K562 (cell line): ENCODE results near the gene TSKS. TPM values are rescaled to one million over a fixed set of nuclear protein-coding genes. Genes with fewer than 3 reads are reported as not detected.
A peak's percentile ranks its signal among the peaks of the same experiment; 100 is the strongest.

ENCODE experiments used
- ATF7 ChIP-seq: fragments of 450-650 bp; IDR thresholded peaks from 2 replicates; pipeline ENCODE4 v1.7.1; 2014; ENCODE audit warnings: mild to moderate bottlenecking, moderate library complexity
- CBX2 ChIP-seq: fragments of 200-600 bp; sonication (generic); IDR thresholded peaks from one replicate; pipeline ENCODE4 v1.6.1; 2012; ENCODE audit warnings: mild to moderate bottlenecking, low read length, inconsistent platforms; ENCODE audit not compliant: insufficient read depth, poor library complexity, severe bottlenecking
- ETS1 ChIP-seq: conservative IDR thresholded peaks from 2 replicates; pipeline ENCODE4 v1.6.1; 2011; ENCODE audit warnings: low read depth, mild to moderate bottlenecking, low read length; ENCODE audit not compliant: control insufficient read depth
- EWSR1 ChIP-seq: fragments of 450-650 bp; IDR thresholded peaks from 2 replicates; pipeline ENCODE4 v1.6.1; 2018; ENCODE audit warnings: borderline replicate concordance, mild to moderate bottlenecking, low read depth, moderate library complexity; ENCODE audit not compliant: partially characterized antibody
- FOXK2 ChIP-seq, 2 experiments: fragments of 450-650 bp; IDR thresholded peaks in 1 of 2; conservative IDR thresholded peaks in 1 of 2; 2 replicates each; pipeline ENCODE4 v1.6.1; 2016; ENCODE audit warnings: low read depth in 2 of 2, mild to moderate bottlenecking in 1 of 2
- HDGF ChIP-seq: fragments of 450-650 bp; IDR thresholded peaks from 2 replicates; pipeline ENCODE4 v1.6.1; 2016
- HMBOX1 ChIP-seq: sonication (generic); IDR thresholded peaks from 2 replicates; pipeline ENCODE4 v1.6.1; 2016
- KLF13 ChIP-seq: fragments of 450-650 bp; IDR thresholded peaks from 2 replicates; pipeline ENCODE4 v1.6.1; 2016; ENCODE audit warnings: missing genetic modification characterization, low read depth, mild to moderate bottlenecking, missing compliant biosample characterization, moderate library complexity, borderline replicate concordance
- MNT ChIP-seq, 2 experiments: fragments of 450-650 bp; conservative IDR thresholded peaks; 2 replicates each; pipeline ENCODE4 v1.6.1; 2017; ENCODE audit warnings: mild to moderate bottlenecking in 2 of 2, moderate library complexity in 2 of 2
- NRF1 ChIP-seq, 2 experiments: fragments of 450-650 bp; IDR thresholded peaks in 1 of 2; conservative IDR thresholded peaks in 1 of 2; 2 replicates each; pipeline ENCODE4 v1.6.1; 2014; ENCODE audit warnings: mild to moderate bottlenecking in 2 of 2
- POLR2A ChIP-seq: fragments of 450-650 bp; conservative IDR thresholded peaks from 2 replicates; pipeline ENCODE4 v1.6.1; 2016
- TFAM ChIP-seq: fragments of 250-450 bp; sonication (Bioruptor Pico); conservative IDR thresholded peaks from 2 replicates; pipeline ENCODE4 v1.5.0; 2021; ENCODE audit warnings: mild to moderate bottlenecking, moderate library complexity
- ZFP1 ChIP-seq: fragments of 450-650 bp; formaldehyde crosslinking; IDR thresholded peaks from 2 replicates; pipeline ENCODE4 v1.4.0; 2020; ENCODE audit warnings: mild to moderate bottlenecking, mixed read lengths
- ZFPM2 ChIP-seq: fragments of 250-450 bp; sonication (Bioruptor Pico); IDR thresholded peaks from 2 replicates; pipeline ENCODE4 v1.5.1; 2022; ENCODE audit warnings: mild to moderate bottlenecking
- polyA plus RNA-seq, 8 experiments: library from polyadenylated mRNA; depleted of rRNA in 4 of 8; stranded (reverse) in 5 of 8; unstranded in 3 of 8; fragments of >200 nt; fragmentation: Nextera tagmentation in 2 of 8; fragmentation: Illumina TruSeq in 1 of 8; extraction: Ambion mirVana in 2 of 8; extraction: Trizol in 1 of 8; gene quantifications; 2 replicates each; pipeline versions ENCODE4 v1.2.1 to v1.2.3, GENCODE V29; 2011 to 2014; ENCODE audit warnings: inconsistent platforms in 1 of 8, missing spikeins in 1 of 8
- total RNA-seq, 7 experiments: library from RNA; depleted of rRNA in 6 of 7; stranded (reverse); fragments of >200 nt in 6 of 7; fragmentation: Illumina TruSeq in 2 of 7; extraction: Trizol in 2 of 7; gene quantifications; 2 replicates each; pipeline versions ENCODE4 v1.2.1 to v1.2.3, GENCODE V29; 2011 to 2021; ENCODE audit warnings: low replicate concordance in 1 of 7
- TF ChIP-seq, protein P1 (sequence below): fragments of 200-800 bp; sonication (Bioruptor generic); IDR thresholded peaks from 2 replicates; pipeline ENCODE4 v1.6.1; 2016; ENCODE audit warnings: missing genetic modification characterization, missing compliant biosample characterization
- TF ChIP-seq, protein P2 (sequence below): fragments of 450-650 bp; IDR thresholded peaks from 2 replicates; pipeline ENCODE4 v1.6.1; 2016; ENCODE audit warnings: borderline replicate concordance

The TSKS gene
- total and polyA plus RNA-seq, 9 of the 15 experiments (the other 6 are each of a cell fraction or from before 2014, with no cell fraction given): 0.14 to 4.5 (median 0.80) TPM

- TF ChIP-seq, protein P1, sequence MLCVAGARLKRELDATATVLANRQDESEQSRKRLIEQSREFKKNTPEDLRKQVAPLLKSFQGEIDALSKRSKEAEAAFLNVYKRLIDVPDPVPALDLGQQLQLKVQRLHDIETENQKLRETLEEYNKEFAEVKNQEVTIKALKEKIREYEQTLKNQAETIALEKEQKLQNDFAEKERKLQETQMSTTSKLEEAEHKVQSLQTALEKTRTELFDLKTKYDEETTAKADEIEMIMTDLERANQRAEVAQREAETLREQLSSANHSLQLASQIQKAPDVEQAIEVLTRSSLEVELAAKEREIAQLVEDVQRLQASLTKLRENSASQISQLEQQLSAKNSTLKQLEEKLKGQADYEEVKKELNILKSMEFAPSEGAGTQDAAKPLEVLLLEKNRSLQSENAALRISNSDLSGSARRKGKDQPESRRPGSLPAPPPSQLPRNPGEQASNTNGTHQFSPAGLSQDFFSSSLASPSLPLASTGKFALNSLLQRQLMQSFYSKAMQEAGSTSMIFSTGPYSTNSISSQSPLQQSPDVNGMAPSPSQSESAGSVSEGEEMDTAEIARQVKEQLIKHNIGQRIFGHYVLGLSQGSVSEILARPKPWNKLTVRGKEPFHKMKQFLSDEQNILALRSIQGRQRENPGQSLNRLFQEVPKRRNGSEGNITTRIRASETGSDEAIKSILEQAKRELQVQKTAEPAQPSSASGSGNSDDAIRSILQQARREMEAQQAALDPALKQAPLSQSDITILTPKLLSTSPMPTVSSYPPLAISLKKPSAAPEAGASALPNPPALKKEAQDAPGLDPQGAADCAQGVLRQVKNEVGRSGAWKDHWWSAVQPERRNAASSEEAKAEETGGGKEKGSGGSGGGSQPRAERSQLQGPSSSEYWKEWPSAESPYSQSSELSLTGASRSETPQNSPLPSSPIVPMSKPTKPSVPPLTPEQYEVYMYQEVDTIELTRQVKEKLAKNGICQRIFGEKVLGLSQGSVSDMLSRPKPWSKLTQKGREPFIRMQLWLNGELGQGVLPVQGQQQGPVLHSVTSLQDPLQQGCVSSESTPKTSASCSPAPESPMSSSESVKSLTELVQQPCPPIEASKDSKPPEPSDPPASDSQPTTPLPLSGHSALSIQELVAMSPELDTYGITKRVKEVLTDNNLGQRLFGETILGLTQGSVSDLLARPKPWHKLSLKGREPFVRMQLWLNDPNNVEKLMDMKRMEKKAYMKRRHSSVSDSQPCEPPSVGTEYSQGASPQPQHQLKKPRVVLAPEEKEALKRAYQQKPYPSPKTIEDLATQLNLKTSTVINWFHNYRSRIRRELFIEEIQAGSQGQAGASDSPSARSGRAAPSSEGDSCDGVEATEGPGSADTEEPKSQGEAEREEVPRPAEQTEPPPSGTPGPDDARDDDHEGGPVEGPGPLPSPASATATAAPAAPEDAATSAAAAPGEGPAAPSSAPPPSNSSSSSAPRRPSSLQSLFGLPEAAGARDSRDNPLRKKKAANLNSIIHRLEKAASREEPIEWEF (CRISPR knock-in tag): no peak
- TF ChIP-seq MNT (conservative IDR thresholded peaks at IDR 0.05) (peak in 1 of 2 experiments; percentile 50; a peak in 3 of 4 replicates), ATF7 (peak; percentile 81; the same call in 1 of the 2 replicates), POLR2A (peak; percentile 73), TFAM (no peak), ZFPM2 (CRISPR knock-in tag) (no peak), EWSR1 (no peak), HMBOX1 (no peak), CBX2 (no peak), KLF13 (no peak), HDGF (peak; percentile 50; the same call in 1 of the 2 replicates), FOXK2 (conservative IDR thresholded peaks at IDR 0.05 in 1 of 2, IDR thresholded peaks at IDR 0.05 in 1 of 2; ENCODE audit: low read depth in 2 of 2) (peak; percentile 26 to 40; a peak in 1 of 4 replicates), ZFP1 (CRISPR knock-in tag) (no peak), ETS1 (no peak), NRF1 (conservative IDR thresholded peaks at IDR 0.05 in 1 of 2, IDR thresholded peaks at IDR 0.05 in 1 of 2) (peak; percentile 12 to 23; a peak in 2 of 4 replicates)
- TF ChIP-seq, protein P2, sequence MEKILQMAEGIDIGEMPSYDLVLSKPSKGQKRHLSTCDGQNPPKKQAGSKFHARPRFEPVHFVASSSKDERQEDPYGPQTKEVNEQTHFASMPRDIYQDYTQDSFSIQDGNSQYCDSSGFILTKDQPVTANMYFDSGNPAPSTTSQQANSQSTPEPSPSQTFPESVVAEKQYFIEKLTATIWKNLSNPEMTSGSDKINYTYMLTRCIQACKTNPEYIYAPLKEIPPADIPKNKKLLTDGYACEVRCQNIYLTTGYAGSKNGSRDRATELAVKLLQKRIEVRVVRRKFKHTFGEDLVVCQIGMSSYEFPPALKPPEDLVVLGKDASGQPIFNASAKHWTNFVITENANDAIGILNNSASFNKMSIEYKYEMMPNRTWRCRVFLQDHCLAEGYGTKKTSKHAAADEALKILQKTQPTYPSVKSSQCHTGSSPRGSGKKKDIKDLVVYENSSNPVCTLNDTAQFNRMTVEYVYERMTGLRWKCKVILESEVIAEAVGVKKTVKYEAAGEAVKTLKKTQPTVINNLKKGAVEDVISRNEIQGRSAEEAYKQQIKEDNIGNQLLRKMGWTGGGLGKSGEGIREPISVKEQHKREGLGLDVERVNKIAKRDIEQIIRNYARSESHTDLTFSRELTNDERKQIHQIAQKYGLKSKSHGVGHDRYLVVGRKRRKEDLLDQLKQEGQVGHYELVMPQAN: 0 out of 2 replicates have a peak, but pooled peaks have one; percentile 39
Measured at GRCh38 chr19:49761625-49762311, 1.3 kb downstream of the TSKS start (continued).
